HepG2 (cell line): ENCODE results near the gene TMEM135. TPM values are rescaled to one million over a fixed set of nuclear protein-coding genes. Genes with fewer than 3 reads are reported as not detected.

Experiments used
- ASH2L ChIP-seq: fragments of 300-600, 200-600 bp; sonication (generic); IDR thresholded peaks from 2 replicates; pipeline ENCODE4 v1.7.0; 2017; ENCODE audit warnings: low read depth, mild to moderate bottlenecking, moderate library complexity, mixed read lengths, low read length; ENCODE audit not compliant: insufficient read length
- CENPT ChIP-seq: sonication (generic); formaldehyde crosslinking; IDR thresholded peaks from 2 replicates; pipeline ENCODE4 v1.8.0; 2022; ENCODE audit warnings: low read depth, mild to moderate bottlenecking, moderate library complexity, missing genetic modification reagents
- CHCHD3 ChIP-seq: sonication (generic); formaldehyde crosslinking; IDR thresholded peaks from 2 replicates; pipeline ENCODE4 v1.8.0; 2022; ENCODE audit warnings: mild to moderate bottlenecking, missing genetic modification reagents, moderate library complexity
- RBFOX2 ChIP-seq: fragments of 200-400 bp; formaldehyde crosslinking; IDR thresholded peaks from 2 replicates; pipeline ENCODE4 v1.6.1; 2017; ENCODE audit warnings: low read depth, mild to moderate bottlenecking, low read length
- REPIN1 ChIP-seq: sonication (generic); formaldehyde crosslinking; IDR thresholded peaks from 2 replicates; pipeline ENCODE4 v1.8.0; 2022; ENCODE audit warnings: missing genetic modification reagents, low read depth, mild to moderate bottlenecking, borderline replicate concordance
- ZNF335 ChIP-seq: sonication (generic); formaldehyde crosslinking; IDR thresholded peaks from 2 replicates; pipeline ENCODE4 v1.4.0; 2020; ENCODE audit warnings: missing genetic modification reagents
- ZNF674 ChIP-seq: sonication (generic); formaldehyde crosslinking; IDR thresholded peaks from 2 replicates; pipeline ENCODE4 v1.5.0; 2020; ENCODE audit warnings: low read depth, mild to moderate bottlenecking, missing genetic modification reagents
- ZNF75D ChIP-seq: sonication (generic); formaldehyde crosslinking; IDR thresholded peaks from 2 replicates; pipeline ENCODE4 v1.8.1; 2023; ENCODE audit warnings: missing genetic modification reagents, mild to moderate bottlenecking, borderline replicate concordance
- ZSCAN25 ChIP-seq: sonication (generic); formaldehyde crosslinking; IDR thresholded peaks from 2 replicates; pipeline ENCODE4 v1.8.0; 2022; ENCODE audit warnings: mild to moderate bottlenecking, missing genetic modification reagents
- polyA plus RNA-seq, 8 experiments: library from polyadenylated mRNA; depleted of rRNA in 3 of 8; stranded (reverse) in 7 of 8; unstranded in 1 of 8; fragments of >200 nt; fragmentation: Illumina TruSeq in 4 of 8; extraction: Trizol in 4 of 8; gene quantifications; 2 replicates each; pipeline versions ENCODE4 v1.2.1 to v1.2.3, GENCODE V29; 2011 to 2016; ENCODE audit warnings: low read depth in 4 of 8, missing spikeins in 1 of 8, mixed read lengths in 1 of 8; ENCODE audit not compliant: insufficient read depth in 1 of 8
- total RNA-seq, 5 experiments: library from RNA; depleted of rRNA; stranded (reverse); fragments of >200 nt; fragmentation: Illumina TruSeq; extraction: Trizol; gene quantifications; 2 replicates each; pipeline ENCODE4 v1.2.3, GENCODE V29; 2016; ENCODE audit warnings: low read depth in 1 of 5
- TF ChIP-seq, protein P1 (sequence below): sonication (generic); formaldehyde crosslinking; IDR thresholded peaks from 2 replicates; pipeline ENCODE4 v1.5.1; 2020; ENCODE audit warnings: mild to moderate bottlenecking, missing genetic modification reagents, borderline replicate concordance
- TF ChIP-seq, protein P2 (sequence below): IDR thresholded peaks from 2 replicates; pipeline ENCODE4 v1.6.1; 2016; ENCODE audit warnings: missing compliant biosample characterization, missing genetic modification reagents, borderline replicate concordance
- TF ChIP-seq, protein P3 (sequence below): sonication (generic); formaldehyde crosslinking; IDR thresholded peaks from 2 replicates; pipeline ENCODE4 v1.5.0; 2020; ENCODE audit warnings: mild to moderate bottlenecking, missing genetic modification reagents, borderline replicate concordance

The TMEM135 gene
- total and polyA plus RNA-seq, 2 of the 13 experiments (the other 11 are each of a cell fraction or from before 2014, with no cell fraction given) = 36.6 to 88.9 TPM

DNA sequence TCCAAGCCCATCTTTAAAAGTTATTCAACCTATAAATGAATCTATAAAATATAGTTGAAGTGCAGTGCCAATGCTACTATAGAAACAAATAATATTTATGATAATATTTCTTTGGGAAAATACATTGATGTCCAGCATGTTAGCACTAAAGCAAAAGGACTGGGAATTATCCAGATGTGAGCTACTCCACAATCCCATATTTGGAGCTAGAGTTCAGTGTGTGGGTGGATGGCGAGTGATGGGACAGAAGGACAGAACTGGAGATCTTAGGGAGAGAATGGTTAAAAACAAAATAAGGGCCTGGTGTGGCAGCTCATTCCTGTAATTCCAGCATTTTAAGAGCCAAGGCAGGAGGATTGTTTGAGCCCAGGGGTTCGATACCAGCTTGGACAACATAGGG is 216.8 kb downstream of the TMEM135 start (continued):
- TF ChIP-seq, protein P1, sequence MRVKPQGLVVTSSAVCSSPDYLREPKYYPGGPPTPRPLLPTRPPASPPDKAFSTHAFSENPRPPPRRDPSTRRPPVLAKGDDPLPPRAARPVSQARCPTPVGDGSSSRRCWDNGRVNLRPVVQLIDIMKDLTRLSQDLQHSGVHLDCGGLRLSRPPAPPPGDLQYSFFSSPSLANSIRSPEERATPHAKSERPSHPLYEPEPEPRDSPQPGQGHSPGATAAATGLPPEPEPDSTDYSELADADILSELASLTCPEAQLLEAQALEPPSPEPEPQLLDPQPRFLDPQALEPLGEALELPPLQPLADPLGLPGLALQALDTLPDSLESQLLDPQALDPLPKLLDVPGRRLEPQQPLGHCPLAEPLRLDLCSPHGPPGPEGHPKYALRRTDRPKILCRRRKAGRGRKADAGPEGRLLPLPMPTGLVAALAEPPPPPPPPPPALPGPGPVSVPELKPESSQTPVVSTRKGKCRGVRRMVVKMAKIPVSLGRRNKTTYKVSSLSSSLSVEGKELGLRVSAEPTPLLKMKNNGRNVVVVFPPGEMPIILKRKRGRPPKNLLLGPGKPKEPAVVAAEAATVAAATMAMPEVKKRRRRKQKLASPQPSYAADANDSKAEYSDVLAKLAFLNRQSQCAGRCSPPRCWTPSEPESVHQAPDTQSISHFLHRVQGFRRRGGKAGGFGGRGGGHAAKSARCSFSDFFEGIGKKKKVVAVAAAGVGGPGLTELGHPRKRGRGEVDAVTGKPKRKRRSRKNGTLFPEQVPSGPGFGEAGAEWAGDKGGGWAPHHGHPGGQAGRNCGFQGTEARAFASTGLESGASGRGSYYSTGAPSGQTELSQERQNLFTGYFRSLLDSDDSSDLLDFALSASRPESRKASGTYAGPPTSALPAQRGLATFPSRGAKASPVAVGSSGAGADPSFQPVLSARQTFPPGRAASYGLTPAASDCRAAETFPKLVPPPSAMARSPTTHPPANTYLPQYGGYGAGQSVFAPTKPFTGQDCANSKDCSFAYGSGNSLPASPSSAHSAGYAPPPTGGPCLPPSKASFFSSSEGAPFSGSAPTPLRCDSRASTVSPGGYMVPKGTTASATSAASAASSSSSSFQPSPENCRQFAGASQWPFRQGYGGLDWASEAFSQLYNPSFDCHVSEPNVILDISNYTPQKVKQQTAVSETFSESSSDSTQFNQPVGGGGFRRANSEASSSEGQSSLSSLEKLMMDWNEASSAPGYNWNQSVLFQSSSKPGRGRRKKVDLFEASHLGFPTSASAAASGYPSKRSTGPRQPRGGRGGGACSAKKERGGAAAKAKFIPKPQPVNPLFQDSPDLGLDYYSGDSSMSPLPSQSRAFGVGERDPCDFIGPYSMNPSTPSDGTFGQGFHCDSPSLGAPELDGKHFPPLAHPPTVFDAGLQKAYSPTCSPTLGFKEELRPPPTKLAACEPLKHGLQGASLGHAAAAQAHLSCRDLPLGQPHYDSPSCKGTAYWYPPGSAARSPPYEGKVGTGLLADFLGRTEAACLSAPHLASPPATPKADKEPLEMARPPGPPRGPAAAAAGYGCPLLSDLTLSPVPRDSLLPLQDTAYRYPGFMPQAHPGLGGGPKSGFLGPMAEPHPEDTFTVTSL = no peak
- TF ChIP-seq ZNF335 (CRISPR knock-in tag) = no peak
- TF ChIP-seq CHCHD3 (CRISPR knock-in tag) = no peak
- TF ChIP-seq, protein P2, sequence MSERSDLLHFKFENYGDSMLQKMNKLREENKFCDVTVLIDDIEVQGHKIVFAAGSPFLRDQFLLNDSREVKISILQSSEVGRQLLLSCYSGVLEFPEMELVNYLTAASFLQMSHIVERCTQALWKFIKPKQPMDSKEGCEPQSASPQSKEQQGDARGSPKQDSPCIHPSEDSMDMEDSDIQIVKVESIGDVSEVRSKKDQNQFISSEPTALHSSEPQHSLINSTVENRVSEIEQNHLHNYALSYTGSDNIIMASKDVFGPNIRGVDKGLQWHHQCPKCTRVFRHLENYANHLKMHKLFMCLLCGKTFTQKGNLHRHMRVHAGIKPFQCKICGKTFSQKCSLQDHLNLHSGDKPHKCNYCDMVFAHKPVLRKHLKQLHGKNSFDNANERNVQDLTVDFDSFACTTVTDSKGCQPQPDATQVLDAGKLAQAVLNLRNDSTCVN (CRISPR knock-in tag) = no peak
- no peak for TF ChIP-seq ZNF75D (CRISPR knock-in tag)
- TF ChIP-seq, protein P3, sequence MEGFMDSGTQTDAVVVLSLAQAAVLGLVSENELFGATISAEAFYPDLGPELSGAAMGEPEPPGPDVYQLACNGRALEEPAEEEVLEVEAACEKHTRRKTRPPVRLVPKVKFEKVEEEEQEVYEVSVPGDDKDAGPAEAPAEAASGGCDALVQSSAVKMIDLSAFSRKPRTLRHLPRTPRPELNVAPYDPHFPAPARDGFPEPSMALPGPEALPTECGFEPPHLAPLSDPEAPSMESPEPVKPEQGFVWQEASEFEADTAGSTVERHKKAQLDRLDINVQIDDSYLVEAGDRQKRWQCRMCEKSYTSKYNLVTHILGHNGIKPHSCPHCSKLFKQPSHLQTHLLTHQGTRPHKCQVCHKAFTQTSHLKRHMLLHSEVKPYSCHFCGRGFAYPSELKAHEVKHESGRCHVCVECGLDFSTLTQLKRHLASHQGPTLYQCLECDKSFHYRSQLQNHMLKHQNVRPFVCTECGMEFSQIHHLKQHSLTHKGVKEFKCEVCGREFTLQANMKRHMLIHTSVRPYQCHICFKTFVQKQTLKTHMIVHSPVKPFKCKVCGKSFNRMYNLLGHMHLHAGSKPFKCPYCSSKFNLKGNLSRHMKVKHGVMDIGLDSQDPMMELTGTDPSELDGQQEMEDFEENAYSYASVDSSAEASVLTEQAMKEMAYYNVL (CRISPR knock-in tag) = no peak
- TF ChIP-seq ASH2L = no peak
- TF ChIP-seq RBFOX2 = no peak
- no peak for TF ChIP-seq CENPT (CRISPR knock-in tag)
- TF ChIP-seq ZSCAN25 (CRISPR knock-in tag) = no peak
- TF ChIP-seq ZNF674 (CRISPR knock-in tag) = no peak
- TF ChIP-seq REPIN1 = no peak
- TF ChIP-seq, all 625 proteins: peak for 0
